ENCODE measurements around the gene PRKRA. TPM values are rescaled to one million over a fixed set of nuclear protein-coding genes. Genes with fewer than 3 reads are reported as not detected.

PRKRA gene
- total and polyA plus RNA-seq, 9 of the 15 experiments (the other 6 are each of a cell fraction or from before 2014, with no cell fraction given) = 14.1 to 78.1 (median 52.3) TPM

DNA sequence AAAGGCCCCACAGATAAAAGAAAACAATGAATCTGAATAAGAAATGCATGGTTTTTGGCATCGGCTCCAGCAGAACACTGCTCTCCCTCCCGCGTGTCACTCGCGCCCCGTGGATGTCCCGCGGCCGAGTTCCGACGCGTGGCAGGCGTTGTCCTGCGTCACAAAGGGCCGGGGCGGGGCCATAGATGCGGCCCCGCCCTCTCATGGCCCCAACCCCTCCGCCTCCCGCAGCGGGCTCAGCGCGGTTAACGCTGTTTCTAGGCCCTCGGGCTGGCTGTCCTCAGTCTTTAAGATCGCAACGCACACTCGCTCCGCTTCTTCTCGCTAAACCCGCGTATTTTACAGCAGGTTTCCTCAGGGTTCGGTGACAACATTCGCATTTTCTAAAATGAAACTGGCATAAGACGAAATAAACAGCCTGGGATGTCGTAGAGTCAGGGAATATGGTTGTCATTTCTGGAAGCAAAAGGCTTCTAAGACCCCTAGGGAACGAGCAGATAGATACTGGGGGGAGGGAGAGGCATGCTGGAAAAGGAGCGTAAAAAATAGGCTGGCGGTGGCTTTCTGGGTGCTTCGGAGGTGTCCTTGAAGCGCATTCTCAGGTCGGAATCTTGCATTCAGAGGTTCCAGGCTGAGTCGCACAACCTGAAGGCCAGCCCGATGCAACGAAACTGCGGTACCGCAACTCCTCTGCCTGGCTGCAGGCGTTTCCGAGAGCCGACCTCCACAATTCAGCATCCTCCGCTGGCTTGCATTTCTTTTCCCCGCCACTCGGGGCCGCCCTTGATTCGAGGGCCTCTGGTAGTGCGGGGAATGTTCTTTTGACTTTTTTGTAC is 27.7 kb upstream of the PRKRA start, which contains the start of gene FKBP7 (continued):
- TF ChIP-seq, protein P1, sequence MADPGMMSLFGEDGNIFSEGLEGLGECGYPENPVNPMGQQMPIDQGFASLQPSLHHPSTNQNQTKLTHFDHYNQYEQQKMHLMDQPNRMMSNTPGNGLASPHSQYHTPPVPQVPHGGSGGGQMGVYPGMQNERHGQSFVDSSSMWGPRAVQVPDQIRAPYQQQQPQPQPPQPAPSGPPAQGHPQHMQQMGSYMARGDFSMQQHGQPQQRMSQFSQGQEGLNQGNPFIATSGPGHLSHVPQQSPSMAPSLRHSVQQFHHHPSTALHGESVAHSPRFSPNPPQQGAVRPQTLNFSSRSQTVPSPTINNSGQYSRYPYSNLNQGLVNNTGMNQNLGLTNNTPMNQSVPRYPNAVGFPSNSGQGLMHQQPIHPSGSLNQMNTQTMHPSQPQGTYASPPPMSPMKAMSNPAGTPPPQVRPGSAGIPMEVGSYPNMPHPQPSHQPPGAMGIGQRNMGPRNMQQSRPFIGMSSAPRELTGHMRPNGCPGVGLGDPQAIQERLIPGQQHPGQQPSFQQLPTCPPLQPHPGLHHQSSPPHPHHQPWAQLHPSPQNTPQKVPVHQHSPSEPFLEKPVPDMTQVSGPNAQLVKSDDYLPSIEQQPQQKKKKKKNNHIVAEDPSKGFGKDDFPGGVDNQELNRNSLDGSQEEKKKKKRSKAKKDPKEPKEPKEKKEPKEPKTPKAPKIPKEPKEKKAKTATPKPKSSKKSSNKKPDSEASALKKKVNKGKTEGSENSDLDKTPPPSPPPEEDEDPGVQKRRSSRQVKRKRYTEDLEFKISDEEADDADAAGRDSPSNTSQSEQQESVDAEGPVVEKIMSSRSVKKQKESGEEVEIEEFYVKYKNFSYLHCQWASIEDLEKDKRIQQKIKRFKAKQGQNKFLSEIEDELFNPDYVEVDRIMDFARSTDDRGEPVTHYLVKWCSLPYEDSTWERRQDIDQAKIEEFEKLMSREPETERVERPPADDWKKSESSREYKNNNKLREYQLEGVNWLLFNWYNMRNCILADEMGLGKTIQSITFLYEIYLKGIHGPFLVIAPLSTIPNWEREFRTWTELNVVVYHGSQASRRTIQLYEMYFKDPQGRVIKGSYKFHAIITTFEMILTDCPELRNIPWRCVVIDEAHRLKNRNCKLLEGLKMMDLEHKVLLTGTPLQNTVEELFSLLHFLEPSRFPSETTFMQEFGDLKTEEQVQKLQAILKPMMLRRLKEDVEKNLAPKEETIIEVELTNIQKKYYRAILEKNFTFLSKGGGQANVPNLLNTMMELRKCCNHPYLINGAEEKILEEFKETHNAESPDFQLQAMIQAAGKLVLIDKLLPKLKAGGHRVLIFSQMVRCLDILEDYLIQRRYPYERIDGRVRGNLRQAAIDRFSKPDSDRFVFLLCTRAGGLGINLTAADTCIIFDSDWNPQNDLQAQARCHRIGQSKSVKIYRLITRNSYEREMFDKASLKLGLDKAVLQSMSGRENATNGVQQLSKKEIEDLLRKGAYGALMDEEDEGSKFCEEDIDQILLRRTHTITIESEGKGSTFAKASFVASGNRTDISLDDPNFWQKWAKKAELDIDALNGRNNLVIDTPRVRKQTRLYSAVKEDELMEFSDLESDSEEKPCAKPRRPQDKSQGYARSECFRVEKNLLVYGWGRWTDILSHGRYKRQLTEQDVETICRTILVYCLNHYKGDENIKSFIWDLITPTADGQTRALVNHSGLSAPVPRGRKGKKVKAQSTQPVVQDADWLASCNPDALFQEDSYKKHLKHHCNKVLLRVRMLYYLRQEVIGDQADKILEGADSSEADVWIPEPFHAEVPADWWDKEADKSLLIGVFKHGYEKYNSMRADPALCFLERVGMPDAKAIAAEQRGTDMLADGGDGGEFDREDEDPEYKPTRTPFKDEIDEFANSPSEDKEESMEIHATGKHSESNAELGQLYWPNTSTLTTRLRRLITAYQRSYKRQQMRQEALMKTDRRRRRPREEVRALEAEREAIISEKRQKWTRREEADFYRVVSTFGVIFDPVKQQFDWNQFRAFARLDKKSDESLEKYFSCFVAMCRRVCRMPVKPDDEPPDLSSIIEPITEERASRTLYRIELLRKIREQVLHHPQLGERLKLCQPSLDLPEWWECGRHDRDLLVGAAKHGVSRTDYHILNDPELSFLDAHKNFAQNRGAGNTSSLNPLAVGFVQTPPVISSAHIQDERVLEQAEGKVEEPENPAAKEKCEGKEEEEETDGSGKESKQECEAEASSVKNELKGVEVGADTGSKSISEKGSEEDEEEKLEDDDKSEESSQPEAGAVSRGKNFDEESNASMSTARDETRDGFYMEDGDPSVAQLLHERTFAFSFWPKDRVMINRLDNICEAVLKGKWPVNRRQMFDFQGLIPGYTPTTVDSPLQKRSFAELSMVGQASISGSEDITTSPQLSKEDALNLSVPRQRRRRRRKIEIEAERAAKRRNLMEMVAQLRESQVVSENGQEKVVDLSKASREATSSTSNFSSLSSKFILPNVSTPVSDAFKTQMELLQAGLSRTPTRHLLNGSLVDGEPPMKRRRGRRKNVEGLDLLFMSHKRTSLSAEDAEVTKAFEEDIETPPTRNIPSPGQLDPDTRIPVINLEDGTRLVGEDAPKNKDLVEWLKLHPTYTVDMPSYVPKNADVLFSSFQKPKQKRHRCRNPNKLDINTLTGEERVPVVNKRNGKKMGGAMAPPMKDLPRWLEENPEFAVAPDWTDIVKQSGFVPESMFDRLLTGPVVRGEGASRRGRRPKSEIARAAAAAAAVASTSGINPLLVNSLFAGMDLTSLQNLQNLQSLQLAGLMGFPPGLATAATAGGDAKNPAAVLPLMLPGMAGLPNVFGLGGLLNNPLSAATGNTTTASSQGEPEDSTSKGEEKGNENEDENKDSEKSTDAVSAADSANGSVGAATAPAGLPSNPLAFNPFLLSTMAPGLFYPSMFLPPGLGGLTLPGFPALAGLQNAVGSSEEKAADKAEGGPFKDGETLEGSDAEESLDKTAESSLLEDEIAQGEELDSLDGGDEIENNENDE (IDR thresholded peaks at IDR 0.05; ENCODE audit: low read depth, low read length) = no peak
- TF ChIP-seq MXI1 (IDR thresholded peaks at IDR 0.05; ENCODE audit: low read depth, low read length) (peak; percentile 79), GMEB1 (CRISPR knock-in tag; IDR thresholded peaks at IDR 0.05) (no peak), ZNF518B (CRISPR knock-in tag; IDR thresholded peaks at IDR 0.05) (no peak)

Measured in K562 (cell line).